ENCODE results near the gene TPP1. TPM values are rescaled to one million over a fixed set of nuclear protein-coding genes. Genes with fewer than 3 reads are reported as not detected.

TPP1 gene
- total and polyA plus RNA-seq, 10 of the 15 experiments (the other 5 are each of a cell fraction or from before 2014, with no cell fraction given) = 7.5 to 64.6 (median 38.3) TPM

GRCh38 chr11:6646071-6646470, 26.8 kb upstream of the TPP1 start (continued):
- TF ChIP-seq FOXM1 (IDR thresholded peaks at IDR 0.05; ENCODE audit: low read depth, low read length) (no peak), FOS (IDR thresholded peaks at IDR 0.05; ENCODE audit: borderline replicate concordance, extremely low read depth, insufficient read length) (no peak), NR2F1 (conservative IDR thresholded peaks at IDR 0.05) (peak; percentile 90), SPI1 (IDR thresholded peaks at IDR 0.05; ENCODE audit: borderline replicate concordance, insufficient read depth, low read depth, low read length) (no peak), POLR2A (IDR thresholded peaks at IDR 0.05; ENCODE audit: low read depth, low read length) (no peak), LARP7 (IDR thresholded peaks at IDR 0.05) (no peak), SMAD1 (IDR thresholded peaks at IDR 0.05; ENCODE audit: low read depth, partially characterized antibody) (no peak), TAF1 (IDR thresholded peaks at IDR 0.05; ENCODE audit: borderline replicate concordance, low read depth, low read length) (no peak), CHD4 (IDR thresholded peaks at IDR 0.05) (no peak), USF1 (IDR thresholded peaks at IDR 0.05; ENCODE audit: borderline replicate concordance, extremely low read length, insufficient read depth, low read depth, low read length) (no peak), SMARCA5 (IDR thresholded peaks at IDR 0.05) (no peak), BHLHE40 (IDR thresholded peaks at IDR 0.05; ENCODE audit: borderline replicate concordance in 1 of 2, low read depth in 2 of 2, low read length in 1 of 2) (peak; percentile 84 to 89), RBBP5 (conservative IDR thresholded peaks at IDR 0.05) (no peak), MXI1 (IDR thresholded peaks at IDR 0.05; ENCODE audit: low read depth, low read length) (no peak), CREB1 (IDR thresholded peaks at IDR 0.05; ENCODE audit: low read depth) (no peak), GATAD2B (conservative IDR thresholded peaks at IDR 0.05; ENCODE audit: low read depth) (0 out of 2 replicates have a peak, but pooled peaks have one; percentile 24), TBL1XR1 (IDR thresholded peaks at IDR 0.05; ENCODE audit: low read depth, low read length) (no peak), RUNX3 (IDR thresholded peaks at IDR 0.05; ENCODE audit: low read length) (peak; percentile 51; the same call in 1 of the 2 replicates), STAT3 (IDR thresholded peaks at IDR 0.05; ENCODE audit: low read depth, low read length) (no peak)
- TF ChIP-seq, protein P1, sequence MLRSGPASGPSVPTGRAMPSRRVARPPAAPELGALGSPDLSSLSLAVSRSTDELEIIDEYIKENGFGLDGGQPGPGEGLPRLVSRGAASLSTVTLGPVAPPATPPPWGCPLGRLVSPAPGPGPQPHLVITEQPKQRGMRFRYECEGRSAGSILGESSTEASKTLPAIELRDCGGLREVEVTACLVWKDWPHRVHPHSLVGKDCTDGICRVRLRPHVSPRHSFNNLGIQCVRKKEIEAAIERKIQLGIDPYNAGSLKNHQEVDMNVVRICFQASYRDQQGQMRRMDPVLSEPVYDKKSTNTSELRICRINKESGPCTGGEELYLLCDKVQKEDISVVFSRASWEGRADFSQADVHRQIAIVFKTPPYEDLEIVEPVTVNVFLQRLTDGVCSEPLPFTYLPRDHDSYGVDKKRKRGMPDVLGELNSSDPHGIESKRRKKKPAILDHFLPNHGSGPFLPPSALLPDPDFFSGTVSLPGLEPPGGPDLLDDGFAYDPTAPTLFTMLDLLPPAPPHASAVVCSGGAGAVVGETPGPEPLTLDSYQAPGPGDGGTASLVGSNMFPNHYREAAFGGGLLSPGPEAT (IDR thresholded peaks at IDR 0.05; ENCODE audit: low read depth) = no peak
- TF ChIP-seq, protein P2, sequence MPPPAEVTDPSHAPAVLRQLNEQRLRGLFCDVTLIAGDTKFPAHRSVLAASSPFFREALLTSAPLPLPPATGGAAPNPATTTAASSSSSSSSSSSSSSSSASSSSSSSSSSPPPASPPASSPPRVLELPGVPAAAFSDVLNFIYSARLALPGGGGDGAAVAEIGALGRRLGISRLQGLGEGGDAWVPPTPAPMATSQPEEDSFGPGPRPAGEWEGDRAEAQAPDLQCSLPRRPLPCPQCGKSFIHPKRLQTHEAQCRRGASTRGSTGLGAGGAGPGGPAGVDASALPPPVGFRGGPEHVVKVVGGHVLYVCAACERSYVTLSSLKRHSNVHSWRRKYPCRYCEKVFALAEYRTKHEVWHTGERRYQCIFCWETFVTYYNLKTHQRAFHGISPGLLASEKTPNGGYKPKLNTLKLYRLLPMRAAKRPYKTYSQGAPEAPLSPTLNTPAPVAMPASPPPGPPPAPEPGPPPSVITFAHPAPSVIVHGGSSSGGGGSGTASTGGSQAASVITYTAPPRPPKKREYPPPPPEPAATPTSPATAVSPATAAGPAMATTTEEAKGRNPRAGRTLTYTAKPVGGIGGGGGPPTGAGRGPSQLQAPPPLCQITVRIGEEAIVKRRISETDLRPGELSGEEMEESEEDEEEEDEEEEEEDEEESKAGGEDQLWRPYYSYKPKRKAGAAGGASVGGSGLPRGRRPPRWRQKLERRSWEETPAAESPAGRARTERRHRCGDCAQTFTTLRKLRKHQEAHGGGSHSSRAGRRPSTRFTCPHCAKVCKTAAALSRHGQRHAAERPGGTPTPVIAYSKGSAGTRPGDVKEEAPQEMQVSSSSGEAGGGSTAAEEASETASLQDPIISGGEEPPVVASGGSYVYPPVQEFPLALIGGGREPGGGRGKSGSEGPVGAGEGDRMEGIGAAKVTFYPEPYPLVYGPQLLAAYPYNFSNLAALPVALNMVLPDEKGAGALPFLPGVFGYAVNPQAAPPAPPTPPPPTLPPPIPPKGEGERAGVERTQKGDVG (CRISPR knock-in tag; IDR thresholded peaks at IDR 0.05) = no peak

All from GM12878 (cell line).